CD4-positive, alpha-beta T cell treated with Interleukin-17A for 1 hour (primary cell): ENCODE measurements around the gene CDK7.

Experiments
- DNase-seq: peaks from one replicate; pipeline ENCODE4 v3.0.0-alpha.2; 2020

CDK7 gene

GRCh38 chr5:69295088-69295754, 60.5 kb downstream of the CDK7 start:
- no peak for DNase-seq

- no peak for DNase-seq
Observed at GRCh38 chr5:69299625-69300024, 64.9 kb downstream of the CDK7 start.

GRCh38 chr5:69300537-69301203, 66.0 kb downstream of the CDK7 start:
- DNase-seq, result no peak

- DNase-seq, result no peak
Observed at GRCh38 chr5:69305512-69305911, 70.8 kb downstream of the CDK7 start.

GRCh38 chr5:69308046-69308553, 73.4 kb downstream of the CDK7 start:
- no peak for DNase-seq

- no peak for DNase-seq
Observed at GRCh38 chr5:69309380-69309779, 74.7 kb downstream of the CDK7 start.

GRCh38 chr5:69312459-69313160, 77.9 kb downstream of the CDK7 start:
- no peak for DNase-seq

GRCh38 chr5:69313428-69313827, 78.7 kb downstream of the CDK7 start:
- no peak for DNase-seq

GRCh38 chr5:69315972-69316371, 81.3 kb downstream of the CDK7 start:
- no peak for DNase-seq

- no peak for DNase-seq
Observed at GRCh38 chr5:69317391-69317790, 82.7 kb downstream of the CDK7 start.

- DNase-seq, result no peak
Observed at GRCh38 chr5:69326365-69326764, 91.7 kb downstream of the CDK7 start.
